Measurements from ENCODE around the gene NOC2L.

- no peak for TF ChIP-seq POLR2A (IDR thresholded peaks at IDR 0.05; ENCODE audit: low read length)
- TF ChIP-seq EP300 (IDR thresholded peaks at IDR 0.05) = no peak
- TF ChIP-seq, protein P1, sequence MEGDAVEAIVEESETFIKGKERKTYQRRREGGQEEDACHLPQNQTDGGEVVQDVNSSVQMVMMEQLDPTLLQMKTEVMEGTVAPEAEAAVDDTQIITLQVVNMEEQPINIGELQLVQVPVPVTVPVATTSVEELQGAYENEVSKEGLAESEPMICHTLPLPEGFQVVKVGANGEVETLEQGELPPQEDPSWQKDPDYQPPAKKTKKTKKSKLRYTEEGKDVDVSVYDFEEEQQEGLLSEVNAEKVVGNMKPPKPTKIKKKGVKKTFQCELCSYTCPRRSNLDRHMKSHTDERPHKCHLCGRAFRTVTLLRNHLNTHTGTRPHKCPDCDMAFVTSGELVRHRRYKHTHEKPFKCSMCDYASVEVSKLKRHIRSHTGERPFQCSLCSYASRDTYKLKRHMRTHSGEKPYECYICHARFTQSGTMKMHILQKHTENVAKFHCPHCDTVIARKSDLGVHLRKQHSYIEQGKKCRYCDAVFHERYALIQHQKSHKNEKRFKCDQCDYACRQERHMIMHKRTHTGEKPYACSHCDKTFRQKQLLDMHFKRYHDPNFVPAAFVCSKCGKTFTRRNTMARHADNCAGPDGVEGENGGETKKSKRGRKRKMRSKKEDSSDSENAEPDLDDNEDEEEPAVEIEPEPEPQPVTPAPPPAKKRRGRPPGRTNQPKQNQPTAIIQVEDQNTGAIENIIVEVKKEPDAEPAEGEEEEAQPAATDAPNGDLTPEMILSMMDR (IDR thresholded peaks at IDR 0.05) = no peak
Measured at GRCh38 chr1:955474-955873, 3.6 kb downstream of the NOC2L start.

Data from A549 (cell line).